Keratinocyte (primary cell): Measurements from ENCODE around the gene GTPBP6. TPM values are rescaled to one million over a fixed set of nuclear protein-coding genes. Genes with fewer than 3 reads are reported as not detected.

Source experiments
- DNase-seq: peaks from one replicate; pipeline ENCODE4 v3.0.0-alpha.2; 2011; ENCODE audit warnings: low read depth, missing footprints, low spot score
- FAIRE-seq: peaks from 2 replicates; lab custom pipeline; 2011; peaks lifted over from hg19 to GRCh38; lab: Jason Lieb, UNC
- H2AFZ ChIP-seq: 2 replicates; pipeline ENCODE4 v1.6.0; 2012; ENCODE audit warnings: low read length, control low read depth, inconsistent platforms; ENCODE audit not compliant: control insufficient read depth
- H3K27ac ChIP-seq: 2 replicates; pipeline ENCODE4 v1.5.1; 2011; ENCODE audit warnings: low read length; ENCODE audit not compliant: control insufficient read depth, insufficient read depth
- H3K27me3 ChIP-seq: 3 replicates; pipeline ENCODE4 v1.6.0; 2011; ENCODE audit warnings: low read length; ENCODE audit not compliant: control insufficient read depth, insufficient read depth; ENCODE audit errors: extremely low read depth
- H3K36me3 ChIP-seq, 2 experiments: 2 replicates in 1 of 2; 3 replicates in 1 of 2; pipeline ENCODE4 v1.5.1; 2011; ENCODE audit warnings: low read length in 2 of 2, mild to moderate bottlenecking in 1 of 2; ENCODE audit not compliant: control insufficient read depth in 2 of 2, insufficient read depth in 2 of 2; ENCODE audit errors: extremely low read depth in 1 of 2
- H3K4me1 ChIP-seq: 3 replicates; pipeline ENCODE4 v1.5.1; 2011; ENCODE audit warnings: low read length; ENCODE audit not compliant: control insufficient read depth, insufficient read depth; ENCODE audit errors: extremely low read depth
- H3K4me2 ChIP-seq: 3 replicates; pipeline ENCODE4 v1.6.0; 2011; ENCODE audit warnings: low read depth, low read length; ENCODE audit not compliant: control insufficient read depth, insufficient read depth; ENCODE audit errors: extremely low read depth
- H3K4me3 ChIP-seq, 3 experiments: fragments of 200-600 bp in 1 of 3; sonication (generic) in 1 of 3; 2 replicates in 2 of 3; 3 replicates in 1 of 3; pipeline ENCODE4 v1.5.1; 2011 to 2016; ENCODE audit warnings: low read length in 3 of 3, mild to moderate bottlenecking in 3 of 3, control low read depth in 2 of 3, inconsistent platforms in 1 of 3, low read depth in 1 of 3, mixed read lengths in 1 of 3, mixed run types in 1 of 3, moderate library complexity in 1 of 3; ENCODE audit not compliant: control insufficient read depth in 2 of 3, insufficient read depth in 2 of 3; ENCODE audit errors: extremely low read depth in 1 of 3
- H3K79me2 ChIP-seq: 2 replicates; pipeline ENCODE4 v1.6.0; 2012; ENCODE audit warnings: low read length; ENCODE audit not compliant: control insufficient read depth, insufficient read depth
- H3K9ac ChIP-seq: 3 replicates; pipeline ENCODE4 v1.6.0; 2011; ENCODE audit warnings: low read length; ENCODE audit not compliant: control insufficient read depth, insufficient read depth; ENCODE audit errors: extremely low read depth
- H3K9me1 ChIP-seq: 3 replicates; pipeline ENCODE4 v1.6.0; 2011; ENCODE audit warnings: low read length; ENCODE audit not compliant: control insufficient read depth, insufficient read depth; ENCODE audit errors: extremely low read depth
- H3K9me3 ChIP-seq: 2 replicates; pipeline ENCODE4 v1.5.1; 2012; ENCODE audit warnings: low read depth, low read length; ENCODE audit not compliant: control insufficient read depth
- H4K20me1 ChIP-seq: 3 replicates; pipeline ENCODE4 v1.6.0; 2011; ENCODE audit warnings: low read length; ENCODE audit not compliant: control insufficient read depth, insufficient read depth; ENCODE audit errors: extremely low read depth
- CTCF ChIP-seq, 3 experiments: IDR thresholded peaks in 1 of 3; conservative IDR thresholded peaks in 1 of 3; optimal IDR thresholded peaks in 1 of 3; 2 replicates in 2 of 3; 3 replicates in 1 of 3; pipeline versions ENCODE3 to v1.5.1; 2011; ENCODE audit warnings: low read length in 3 of 3, mild to moderate bottlenecking in 3 of 3, moderate library complexity in 2 of 3, control low read depth in 1 of 3, inconsistent platforms in 1 of 3; ENCODE audit not compliant: insufficient read depth in 2 of 3; ENCODE audit errors: extremely low read depth in 1 of 3
- EZH2 ChIP-seq: IDR thresholded peaks from one replicate; pipeline ENCODE4 v1.6.1; 2012; ENCODE audit warnings: inconsistent platforms, mild to moderate bottlenecking, low read length, moderate library complexity
- dilution Hi-C: fragments of 300-500 bp; cut with MboI; formaldehyde crosslinking; loops from one replicate; pipeline ENCODE4 v1.7.0; 2020; ENCODE audit warnings: low sequenced_read_pairs; ENCODE audit not compliant: extremely low pct_ligation_motif_present
- polyA plus RNA-seq, 5 experiments: library from polyadenylated mRNA; depleted of rRNA in 3 of 5; stranded (reverse) in 3 of 5; stranded (forward) in 1 of 5; unstranded in 1 of 5; fragments of >200 nt; gene quantifications; 1 replicate in 1 of 5; 2 replicates in 3 of 5; 3 replicates in 1 of 5; pipeline versions ENCODE4 v1.2.1 to v1.2.3, GENCODE V29; 2011 to 2012; ENCODE audit warnings: missing spikeins in 2 of 5, low read depth in 1 of 5, low replicate concordance in 1 of 5

Gene GTPBP6
- polyA plus RNA-seq, 1 donor (not counting 4 experiments of a cell fraction or from before 2014, with no cell fraction given) = 16.7 TPM

- Histone ChIP-seq H3K27me3 (no peaks in the 10 kb centered on the region), H3K4me1 (no peaks in the 10 kb centered on the region), H2AFZ (no peak overlapping the region), H3K36me3 (no peaks in the 10 kb centered on the region), H3K27ac (no peak overlapping the region), H3K9me3 (no peaks in the 10 kb centered on the region), H3K9me1 (no peaks in the 10 kb centered on the region), H4K20me1 (no peaks in the 10 kb centered on the region), H3K79me2 (no peaks in the 10 kb centered on the region), H3K4me2 (no peak overlapping the region), H3K4me3 (no peak overlapping the region), H3K9ac (no peak overlapping the region)
- dilution Hi-C loops = no loop called here
- FAIRE-seq = no peak
- no peak for DNase-seq
- TF ChIP-seq EZH2 = no peak
Measured at GRCh38 chrX:270848-271367, 47.7 kb downstream of the GTPBP6 start.

- H3K4me3 ChIP-seq = no peak overlapping the region
- DNase-seq = no peak
- no peaks in the 10 kb centered on the region for H4K20me1 ChIP-seq
Measured at GRCh38 chrX:267771-268261, 50.8 kb downstream of the GTPBP6 start.

More at GRCh38 chrX:267771-268261, 50.8 kb downstream of the GTPBP6 start:
- no peak for FAIRE-seq
- dilution Hi-C loops = no loop called here
- Histone ChIP-seq H3K79me2 (no peaks in the 10 kb centered on the region), H2AFZ (no peak overlapping the region), H3K9ac (no peak overlapping the region), H3K36me3 (no peaks in the 10 kb centered on the region), H3K9me3 (no peaks in the 10 kb centered on the region), H3K9me1 (no peaks in the 10 kb centered on the region), H3K4me2 (no peak overlapping the region), H3K27me3 (no peaks in the 10 kb centered on the region), H3K27ac (no peak overlapping the region), H3K4me1 (no peaks in the 10 kb centered on the region)
- TF ChIP-seq EZH2 = no peak
- no peak for TF ChIP-seq CTCF (optimal IDR thresholded peaks at IDR 0.05 in 1 of 3, IDR thresholded peaks at IDR 0.05 in 1 of 3, conservative IDR thresholded peaks at IDR 0.05 in 1 of 3; ENCODE audit: extremely low read depth in 1 of 3, insufficient read depth in 2 of 3, low read length in 3 of 3)
